AG10803 (cell line): Measurements from ENCODE around the gene C10orf90.

Experiments used
- DNase-seq: peaks from one replicate; pipeline ENCODE4 v3.0.0; 2010; ENCODE audit warnings: low read depth
- H3K4me3 ChIP-seq: 2 replicates; pipeline ENCODE4 v1.5.1; 2011; ENCODE audit warnings: mild to moderate bottlenecking, low read length, control low read depth
- TF ChIP-seq, protein P1 (sequence below): conservative IDR thresholded peaks from 2 replicates; pipeline ENCODE4 v1.5.1; 2011; ENCODE audit warnings: mild to moderate bottlenecking, low read length, control low read depth, inconsistent platforms

C10orf90 gene

DNA sequence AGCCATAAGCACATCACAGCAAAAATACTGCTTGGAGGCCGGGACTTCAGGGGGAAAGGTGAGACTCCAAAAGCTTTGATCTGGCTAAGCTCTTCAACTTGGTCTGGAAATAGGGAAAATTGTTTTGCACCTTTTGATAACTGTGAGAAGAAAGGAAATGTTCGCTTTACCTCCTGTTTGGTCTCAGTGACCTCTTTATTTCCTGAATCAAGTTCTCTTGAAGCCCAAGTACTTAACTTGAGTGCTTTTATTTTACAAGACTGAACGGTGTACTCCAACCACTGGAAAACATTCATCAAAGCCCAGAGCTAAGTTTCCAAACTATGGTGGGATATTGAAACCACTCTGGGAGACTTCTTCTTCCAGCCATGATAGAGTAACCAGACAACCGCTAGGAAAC, 5.3 kb downstream of the C10orf90 start:
- TF ChIP-seq, protein P1, sequence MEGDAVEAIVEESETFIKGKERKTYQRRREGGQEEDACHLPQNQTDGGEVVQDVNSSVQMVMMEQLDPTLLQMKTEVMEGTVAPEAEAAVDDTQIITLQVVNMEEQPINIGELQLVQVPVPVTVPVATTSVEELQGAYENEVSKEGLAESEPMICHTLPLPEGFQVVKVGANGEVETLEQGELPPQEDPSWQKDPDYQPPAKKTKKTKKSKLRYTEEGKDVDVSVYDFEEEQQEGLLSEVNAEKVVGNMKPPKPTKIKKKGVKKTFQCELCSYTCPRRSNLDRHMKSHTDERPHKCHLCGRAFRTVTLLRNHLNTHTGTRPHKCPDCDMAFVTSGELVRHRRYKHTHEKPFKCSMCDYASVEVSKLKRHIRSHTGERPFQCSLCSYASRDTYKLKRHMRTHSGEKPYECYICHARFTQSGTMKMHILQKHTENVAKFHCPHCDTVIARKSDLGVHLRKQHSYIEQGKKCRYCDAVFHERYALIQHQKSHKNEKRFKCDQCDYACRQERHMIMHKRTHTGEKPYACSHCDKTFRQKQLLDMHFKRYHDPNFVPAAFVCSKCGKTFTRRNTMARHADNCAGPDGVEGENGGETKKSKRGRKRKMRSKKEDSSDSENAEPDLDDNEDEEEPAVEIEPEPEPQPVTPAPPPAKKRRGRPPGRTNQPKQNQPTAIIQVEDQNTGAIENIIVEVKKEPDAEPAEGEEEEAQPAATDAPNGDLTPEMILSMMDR, result no peak
- no peak for DNase-seq
- no peak overlapping the region for H3K4me3 ChIP-seq

DNA sequence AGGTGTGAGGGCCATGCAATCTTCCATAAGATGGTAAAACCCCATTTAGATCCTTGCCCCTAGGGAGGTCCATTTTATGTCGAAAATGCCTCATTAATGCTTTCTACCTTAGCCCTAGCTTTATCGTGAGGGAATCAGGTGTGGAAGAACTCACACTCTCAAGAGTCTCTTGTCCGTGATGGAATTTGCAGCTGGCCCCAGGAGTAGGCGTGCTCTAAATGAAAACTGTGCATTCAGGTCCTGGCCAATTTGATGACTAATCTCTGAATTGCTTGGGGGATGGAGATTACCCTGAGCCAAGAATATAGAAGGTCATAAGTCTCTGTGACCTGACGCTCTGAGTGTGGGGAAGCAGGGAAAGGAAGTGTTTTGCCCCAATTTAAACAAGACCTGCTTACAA, 6.6 kb downstream of the C10orf90 start:
- TF ChIP-seq, protein P1, result no peak
- H3K4me3 ChIP-seq, result no peak overlapping the region
- peak; percentile 77 for DNase-seq

DNA sequence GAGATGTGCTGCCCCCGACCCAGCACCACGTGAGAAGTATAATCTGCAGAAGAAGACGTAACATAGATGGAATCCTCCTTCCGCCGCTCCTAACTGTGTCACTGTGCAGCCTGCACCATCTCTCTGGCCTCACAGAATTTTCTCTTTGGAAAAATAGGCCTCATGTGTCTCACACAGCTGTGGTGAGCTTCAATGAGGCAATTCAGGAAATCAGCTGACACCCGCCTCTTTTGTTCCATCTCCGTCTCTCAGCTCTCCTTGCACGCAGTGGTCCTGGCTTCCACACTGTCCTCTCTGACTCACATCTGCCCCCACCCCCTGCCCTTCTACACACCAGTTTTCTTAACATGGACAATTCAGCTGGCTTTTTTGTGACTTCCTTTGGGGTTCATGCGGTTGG, 7.2 kb downstream of the C10orf90 start:
- DNase-seq, result peak; percentile 92
- TF ChIP-seq, protein P1, result no peak

DNA sequence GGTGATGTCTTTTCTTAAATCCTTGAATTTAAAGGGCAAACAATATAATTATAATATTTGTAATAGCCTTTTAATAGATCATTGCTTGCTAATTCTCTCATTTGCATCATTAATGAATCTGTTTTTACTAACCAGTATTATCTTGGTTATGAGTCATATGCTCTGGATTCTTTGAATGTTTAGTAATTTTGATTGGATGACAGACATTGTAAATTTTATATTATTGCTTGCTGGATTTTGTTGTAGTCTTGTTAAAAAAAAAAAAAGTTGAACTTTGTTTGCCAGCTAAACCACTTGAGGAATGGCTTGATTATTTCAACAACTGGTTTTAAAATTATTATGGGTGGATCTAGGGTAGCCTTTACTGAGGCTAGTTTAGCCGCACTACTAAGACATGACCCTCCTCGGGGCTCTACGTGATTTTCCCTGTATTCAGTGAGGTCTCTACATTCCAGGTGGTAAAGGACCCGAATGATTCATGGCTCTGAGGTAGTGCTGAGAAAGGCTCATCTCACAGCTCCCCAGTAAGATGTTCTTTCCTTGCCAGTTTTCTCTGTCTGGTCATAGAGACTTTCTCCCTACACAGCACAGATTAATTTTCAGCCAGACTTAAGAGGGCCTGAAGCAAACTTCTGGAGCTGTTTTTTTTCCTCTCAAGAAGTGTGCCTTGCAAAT, 8.5 kb downstream of the C10orf90 start:
- TF ChIP-seq, protein P1, result no peak
- DNase-seq, result peak; percentile 82
- H3K4me3 ChIP-seq, result no peak overlapping the region

More for the DNA sequence above, 7.2 kb downstream of the C10orf90 start:
- H3K4me3 ChIP-seq, result no peak overlapping the region

DNA sequence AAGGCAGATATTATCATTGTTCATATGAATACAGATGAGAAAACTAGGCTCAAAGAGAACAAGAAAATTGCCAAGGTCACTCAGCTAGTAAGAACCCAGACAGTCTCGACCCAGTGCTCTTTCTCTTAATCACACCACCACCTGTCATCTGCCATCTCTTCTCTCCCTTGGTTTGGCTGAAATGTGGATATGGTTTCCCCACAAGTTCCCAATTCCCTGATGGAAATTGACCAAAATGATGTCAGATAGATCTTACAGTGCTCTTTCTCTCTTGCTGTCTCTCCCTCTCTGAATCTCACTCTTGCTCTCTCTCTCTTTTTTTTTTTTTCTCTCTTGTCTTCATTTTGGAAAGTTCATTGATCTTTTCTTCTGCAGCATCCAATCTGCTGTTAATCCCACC, 9.1 kb downstream of the C10orf90 start:
- DNase-seq, result no peak
- TF ChIP-seq, protein P1, result no peak
- no peak overlapping the region for H3K4me3 ChIP-seq

DNA sequence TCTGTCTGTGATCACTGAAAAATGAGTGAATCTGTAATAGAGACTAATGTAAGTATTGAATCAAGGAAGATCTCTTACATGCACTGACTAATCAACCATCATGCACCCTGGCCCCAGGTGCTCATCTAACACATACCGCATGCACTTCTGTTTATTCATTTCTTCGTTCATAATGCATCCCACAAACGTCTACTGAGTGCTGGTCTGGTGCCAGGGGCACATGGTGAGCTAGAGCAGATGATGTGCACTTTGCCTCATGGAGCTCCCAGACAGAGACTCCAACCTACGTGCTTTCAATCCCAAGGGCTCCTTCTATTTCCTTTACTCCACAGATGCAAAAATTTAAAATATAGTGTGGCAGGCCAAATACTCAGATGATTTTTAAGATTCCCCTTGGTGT, 10.7 kb downstream of the C10orf90 start:
- DNase-seq, result no peak
- TF ChIP-seq, protein P1, result no peak

DNA sequence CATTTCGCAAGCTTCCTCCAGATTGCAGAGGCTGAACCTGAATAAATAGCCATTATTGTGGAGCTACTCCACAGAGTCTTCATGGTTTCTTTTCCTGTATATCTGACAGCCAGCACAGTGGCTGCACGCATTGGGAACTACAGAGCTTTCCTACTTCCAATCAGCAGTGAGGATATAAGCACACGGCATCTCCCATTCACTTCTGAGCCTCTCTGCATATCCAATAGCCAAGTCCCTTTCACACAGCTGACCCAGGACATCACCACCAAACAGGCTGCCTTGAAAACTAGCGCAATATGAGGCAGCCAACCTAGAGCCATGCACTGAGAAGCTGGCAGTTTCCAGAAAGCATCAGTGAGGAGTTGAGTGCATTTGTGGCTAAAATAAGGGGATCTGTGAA, 11.6 kb downstream of the C10orf90 start:
- TF ChIP-seq, protein P1, result no peak
- H3K4me3 ChIP-seq, result no peak overlapping the region
- DNase-seq, result no peak

More for the DNA sequence above, 10.7 kb downstream of the C10orf90 start:
- H3K4me3 ChIP-seq, result no peak overlapping the region
